Hepatocyte (in vitro differentiated cells): ENCODE data around the gene STAT1. TPM values are rescaled to one million over a fixed set of nuclear protein-coding genes. Genes with fewer than 3 reads are reported as not detected.

ENCODE experiments used
- DNase-seq: peaks from one replicate; pipeline ENCODE4 v3.0.0-alpha.2; 2016; ENCODE audit warnings: low spot score
- H2AFZ ChIP-seq: fragments of 200-600 bp; sonication (generic); 2 replicates; pipeline ENCODE4 v1.6.0; 2016; ENCODE audit warnings: antibody characterized with exemption, mild to moderate bottlenecking
- H3K27ac ChIP-seq: fragments of 200-600 bp; sonication (generic); 2 replicates; pipeline ENCODE4 v1.5.1; 2016; ENCODE audit warnings: mild to moderate bottlenecking
- H3K27me3 ChIP-seq: fragments of 200-600 bp; sonication (generic); 2 replicates; pipeline ENCODE4 v1.6.1; 2016
- H3K36me3 ChIP-seq: fragments of 200-600 bp; sonication (generic); replicated peaks from 2 replicates; pipeline ENCODE4 v1.5.1; 2016; ENCODE audit warnings: low read depth; ENCODE audit not compliant: insufficient read depth
- H3K4me1 ChIP-seq: fragments of 200-600 bp; sonication (generic); 2 replicates; pipeline ENCODE4 v1.5.1; 2016; ENCODE audit warnings: mild to moderate bottlenecking, moderate library complexity; ENCODE audit not compliant: insufficient read depth
- H3K4me2 ChIP-seq: fragments of 200-600 bp; sonication (generic); 2 replicates; pipeline ENCODE4 v1.6.0; 2016
- H3K4me3 ChIP-seq: fragments of 200-600 bp; sonication (generic); 2 replicates; pipeline ENCODE4 v1.5.1; 2016; ENCODE audit warnings: mild to moderate bottlenecking
- H3K79me2 ChIP-seq: fragments of 200-600 bp; sonication (generic); 2 replicates; pipeline ENCODE4 v1.6.0; 2017; ENCODE audit warnings: mild to moderate bottlenecking
- H3K9me2 ChIP-seq: fragments of 200-600 bp; sonication (generic); replicated peaks from 2 replicates; pipeline ENCODE4 v1.6.0; 2017; ENCODE audit warnings: mild to moderate bottlenecking; ENCODE audit not compliant: insufficient read depth
- H3K9me3 ChIP-seq: fragments of 200-600 bp; sonication (generic); 2 replicates; pipeline ENCODE4 v1.5.1; 2016; ENCODE audit warnings: low read depth, mild to moderate bottlenecking
- H4K20me1 ChIP-seq: fragments of 200-600 bp; sonication (generic); 2 replicates; pipeline ENCODE4 v1.6.0; 2016; ENCODE audit warnings: mild to moderate bottlenecking; ENCODE audit not compliant: insufficient read depth, poor library complexity, severe bottlenecking
- EZH2 ChIP-seq: fragments of 200-600 bp; sonication (generic); IDR thresholded peaks from 2 replicates; pipeline ENCODE4 v1.6.1; 2016; ENCODE audit warnings: antibody characterized with exemption, mild to moderate bottlenecking, borderline replicate concordance
- EZH2phosphoT487 ChIP-seq: fragments of 200-600 bp; sonication (generic); IDR thresholded peaks from one replicate; pipeline ENCODE4 v1.6.1; 2018; ENCODE audit warnings: antibody characterized with exemption, mild to moderate bottlenecking, low read depth, moderate library complexity; ENCODE audit not compliant: unreplicated experiment, severe bottlenecking
- WGBS: methylation state at CpG from one replicate; pipeline ENCODE4 v1.1.6; 2016; ENCODE audit warnings: low lambda C conversion rate; ENCODE audit errors: missing lambda C conversion rate; 5-methylcytosine and 5-hydroxymethylcytosine counted together
- polyA plus RNA-seq: library from polyadenylated mRNA; unstranded; fragments of >200 nt; fragmentation: Nextera tagmentation; extraction: Ambion mirVana; gene quantifications from 2 replicates; pipeline ENCODE4 v1.2.1, GENCODE V29; 2016
- total RNA-seq: library from RNA; depleted of rRNA; stranded (reverse); fragments of >200 nt; gene quantifications from 2 replicates; pipeline ENCODE4 v1.2.3, GENCODE V29; 2014
- TF ChIP-seq, protein P1 (sequence below): fragments of 200-600 bp; sonication (generic); IDR thresholded peaks from 2 replicates; pipeline ENCODE4 v1.5.1; 2016; ENCODE audit warnings: antibody characterized with exemption, mild to moderate bottlenecking; ENCODE audit not compliant: poor library complexity

The STAT1 gene
- total and polyA plus RNA-seq, 2 experiments from 2014 or later, result 53.3 to 124 TPM

DNA sequence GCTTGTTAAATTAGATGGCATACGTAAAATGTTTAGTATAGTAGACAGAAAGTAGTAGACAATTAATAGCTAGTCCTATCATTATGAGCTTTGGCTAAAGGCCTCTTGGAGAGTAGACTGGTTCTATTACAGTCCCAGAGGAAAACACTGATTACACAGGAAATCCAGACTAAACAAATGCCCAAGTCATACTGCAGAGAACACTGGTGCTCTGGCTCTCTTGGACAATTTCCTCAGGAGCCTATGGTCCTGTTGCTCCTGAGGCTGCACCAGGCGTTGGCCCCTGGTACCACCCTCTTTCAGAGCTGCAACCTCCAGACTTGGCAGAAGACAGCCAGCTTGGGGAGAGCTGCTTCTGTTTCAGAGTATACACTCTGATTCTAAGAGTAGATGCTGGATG is 41.8 kb downstream of the STAT1 start:
- no peak for TF ChIP-seq EZH2phosphoT487
- TF ChIP-seq, protein P1, sequence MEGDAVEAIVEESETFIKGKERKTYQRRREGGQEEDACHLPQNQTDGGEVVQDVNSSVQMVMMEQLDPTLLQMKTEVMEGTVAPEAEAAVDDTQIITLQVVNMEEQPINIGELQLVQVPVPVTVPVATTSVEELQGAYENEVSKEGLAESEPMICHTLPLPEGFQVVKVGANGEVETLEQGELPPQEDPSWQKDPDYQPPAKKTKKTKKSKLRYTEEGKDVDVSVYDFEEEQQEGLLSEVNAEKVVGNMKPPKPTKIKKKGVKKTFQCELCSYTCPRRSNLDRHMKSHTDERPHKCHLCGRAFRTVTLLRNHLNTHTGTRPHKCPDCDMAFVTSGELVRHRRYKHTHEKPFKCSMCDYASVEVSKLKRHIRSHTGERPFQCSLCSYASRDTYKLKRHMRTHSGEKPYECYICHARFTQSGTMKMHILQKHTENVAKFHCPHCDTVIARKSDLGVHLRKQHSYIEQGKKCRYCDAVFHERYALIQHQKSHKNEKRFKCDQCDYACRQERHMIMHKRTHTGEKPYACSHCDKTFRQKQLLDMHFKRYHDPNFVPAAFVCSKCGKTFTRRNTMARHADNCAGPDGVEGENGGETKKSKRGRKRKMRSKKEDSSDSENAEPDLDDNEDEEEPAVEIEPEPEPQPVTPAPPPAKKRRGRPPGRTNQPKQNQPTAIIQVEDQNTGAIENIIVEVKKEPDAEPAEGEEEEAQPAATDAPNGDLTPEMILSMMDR, result no peak
- no peak for TF ChIP-seq EZH2
- Histone ChIP-seq H3K4me1 (no peaks in the 10 kb centered on the region), H3K9me3 (no peaks in the 10 kb centered on the region), H3K36me3 (no peaks in the 10 kb centered on the region), H3K27me3 (no peaks in the 10 kb centered on the region), H3K4me3 (no peak overlapping the region), H3K27ac (no peak overlapping the region), H2AFZ (no peak overlapping the region), H3K4me2 (no peak overlapping the region), H3K9me2 (no peaks in the 10 kb centered on the region), H4K20me1 (no peaks in the 10 kb centered on the region), H3K79me2 (no peaks in the 10 kb centered on the region)
- WGBS, result 87% methylated on average over 2 of the region's 2 CpGs
- no peak for DNase-seq

DNA sequence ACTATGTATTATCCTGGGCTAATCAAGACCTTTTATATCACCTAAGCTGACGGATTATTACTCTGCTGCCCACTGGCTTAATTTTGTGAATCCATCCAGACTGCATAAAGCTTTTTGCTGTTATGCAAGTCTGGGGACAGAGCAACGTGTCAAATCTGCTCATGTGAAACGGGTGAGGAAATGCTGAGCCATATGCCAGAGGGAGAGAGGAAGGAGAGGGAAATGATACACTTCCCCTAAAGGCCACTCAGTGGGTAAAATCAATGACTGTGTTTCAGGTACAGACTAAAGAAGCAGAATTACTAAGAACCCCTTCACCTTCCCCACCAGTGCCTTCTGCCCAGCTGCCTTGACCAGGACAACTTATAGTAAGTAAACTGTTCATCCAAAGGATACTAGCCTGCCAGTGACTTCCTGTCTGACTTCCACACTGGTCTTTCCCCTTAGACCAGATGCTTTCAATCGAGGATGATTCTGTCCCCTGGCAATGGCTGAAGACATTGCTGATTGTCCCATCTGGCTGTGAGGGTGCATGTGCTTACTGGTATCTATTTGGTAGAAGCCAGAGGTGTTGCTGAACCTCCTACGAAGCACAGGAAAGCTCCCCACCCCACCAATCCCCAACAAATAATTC is 43.0 kb downstream of the STAT1 start:
- DNase-seq, result no peak
- H2AFZ ChIP-seq, result no peak overlapping the region
- no peaks in the 10 kb centered on the region for H4K20me1 ChIP-seq
- no peaks in the 10 kb centered on the region for H3K9me2 ChIP-seq
- no peaks in the 10 kb centered on the region for H3K27me3 ChIP-seq
- H3K9me3 ChIP-seq, result no peaks in the 10 kb centered on the region
- H3K36me3 ChIP-seq, result no peaks in the 10 kb centered on the region
- TF ChIP-seq EZH2 (no peak), EZH2phosphoT487 (no peak)
- TF ChIP-seq, protein P1, result no peak
- no peak overlapping the region for H3K4me3 ChIP-seq
- H3K4me2 ChIP-seq, result no peak overlapping the region
- no peaks in the 10 kb centered on the region for H3K4me1 ChIP-seq
- H3K79me2 ChIP-seq, result no peaks in the 10 kb centered on the region
- 95% methylated on average over 5 of the region's 5 CpGs for WGBS
- H3K27ac ChIP-seq, result no peak overlapping the region

DNA sequence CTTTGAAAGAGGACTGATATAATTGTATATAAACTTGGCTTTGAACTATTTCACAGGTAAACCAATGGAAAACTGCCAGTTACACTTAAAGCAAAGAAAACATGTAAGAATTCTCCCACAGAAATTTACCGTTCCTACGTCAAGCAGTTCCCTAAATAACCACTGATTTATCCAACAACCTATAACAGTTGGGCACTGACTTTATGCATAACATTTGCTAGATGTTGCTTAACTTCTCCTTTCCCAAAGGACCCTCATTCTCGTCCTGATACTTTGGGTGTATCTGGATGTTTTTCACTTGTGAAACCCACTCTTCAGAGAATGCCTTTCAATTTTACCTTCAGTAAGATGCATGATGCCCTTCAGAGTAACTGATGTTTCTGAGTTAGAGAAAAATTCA is 43.8 kb downstream of the STAT1 start:
- H3K36me3 ChIP-seq, result no peaks in the 10 kb centered on the region
- DNase-seq, result no peak
- no peak overlapping the region for H2AFZ ChIP-seq
- no peaks in the 10 kb centered on the region for H3K9me2 ChIP-seq
- no peaks in the 10 kb centered on the region for H3K9me3 ChIP-seq
- H4K20me1 ChIP-seq, result no peaks in the 10 kb centered on the region
- no peaks in the 10 kb centered on the region for H3K79me2 ChIP-seq
- H3K27ac ChIP-seq, result no peak overlapping the region
- TF ChIP-seq EZH2phosphoT487 (no peak), EZH2 (no peak)
- TF ChIP-seq, protein P1, result no peak
- H3K4me1 ChIP-seq, result no peaks in the 10 kb centered on the region
- no peak overlapping the region for H3K4me3 ChIP-seq
- no peak overlapping the region for H3K4me2 ChIP-seq
- WGBS, result 93% methylated on average over 3 of the region's 3 CpGs
- no peaks in the 10 kb centered on the region for H3K27me3 ChIP-seq

DNA sequence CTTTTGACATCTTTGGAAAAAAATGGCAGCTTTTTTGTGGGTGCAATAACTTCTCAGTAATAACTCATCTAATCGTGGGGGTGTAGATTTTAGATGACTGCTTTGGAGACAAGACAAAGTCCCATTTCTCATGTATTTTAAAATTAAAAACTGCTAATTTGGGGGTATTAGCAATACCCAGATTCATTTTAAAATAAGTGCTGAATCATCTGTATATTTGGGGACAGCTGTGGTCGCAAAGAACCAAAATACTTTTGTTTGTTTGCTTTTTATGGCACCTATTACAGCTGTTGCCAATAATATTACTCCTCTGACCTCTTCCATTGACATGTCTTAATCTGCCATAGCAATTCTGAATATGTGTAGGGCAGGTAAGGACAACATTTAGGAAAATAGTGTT is 45.4 kb downstream of the STAT1 start:
- Histone ChIP-seq H3K4me2 (no peak overlapping the region), H3K9me3 (no peaks in the 10 kb centered on the region), H4K20me1 (no peaks in the 10 kb centered on the region), H2AFZ (no peak overlapping the region), H3K9me2 (no peaks in the 10 kb centered on the region), H3K27me3 (no peaks in the 10 kb centered on the region), H3K4me3 (no peak overlapping the region), H3K4me1 (no peaks in the 10 kb centered on the region), H3K36me3 (no peaks in the 10 kb centered on the region), H3K27ac (no peak overlapping the region), H3K79me2 (no peaks in the 10 kb centered on the region)
- 94% methylated on average over 2 of the region's 2 CpGs for WGBS
- DNase-seq, result no peak
- TF ChIP-seq, protein P1, result no peak
- TF ChIP-seq EZH2 (no peak), EZH2phosphoT487 (no peak)
